8988T (cell line): ENCODE data around the gene FBXW8.

Experiments used
- DNase-seq: peaks from one replicate; pipeline ENCODE4 v3.0.0; 2011

The FBXW8 gene

DNA sequence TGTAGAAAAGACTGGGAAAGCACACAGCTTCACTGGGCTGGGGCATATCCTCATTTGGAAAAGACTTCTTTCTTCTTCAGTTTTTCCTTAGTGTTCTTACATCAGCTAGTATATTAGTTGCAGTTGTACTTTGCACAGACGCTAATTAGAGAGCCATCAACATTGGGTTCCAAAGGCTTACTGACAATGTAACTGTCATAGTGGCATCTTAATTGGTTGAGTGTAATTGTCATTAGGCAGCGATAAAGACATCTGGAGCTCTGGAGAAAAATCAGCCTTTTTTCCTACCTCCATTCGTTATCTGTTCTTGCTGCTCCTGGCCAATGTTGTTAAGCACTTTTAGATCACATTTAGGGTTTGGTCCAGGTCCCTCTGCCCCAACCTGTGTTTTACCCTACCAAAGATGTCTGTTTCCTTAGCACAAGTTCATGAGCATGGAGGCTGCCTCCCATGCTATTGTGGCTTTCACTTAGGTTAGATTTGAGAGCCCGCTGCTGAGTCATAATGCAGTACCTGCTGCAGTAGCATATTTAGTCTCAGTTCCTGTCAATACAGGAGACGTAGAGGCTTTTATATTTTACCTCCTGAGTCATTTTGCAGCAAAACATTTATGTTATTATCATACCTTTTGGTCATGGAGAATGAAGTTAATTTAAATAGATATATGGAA is 49.2 kb downstream of the FBXW8 start:
- no peak for DNase-seq

GRCh38 chr12:116962197-116962596 is 51.4 kb downstream of the FBXW8 start:
- DNase-seq, result no peak

- no peak for DNase-seq
Measured at GRCh38 chr12:116962783-116963356, 52.1 kb downstream of the FBXW8 start.

DNA sequence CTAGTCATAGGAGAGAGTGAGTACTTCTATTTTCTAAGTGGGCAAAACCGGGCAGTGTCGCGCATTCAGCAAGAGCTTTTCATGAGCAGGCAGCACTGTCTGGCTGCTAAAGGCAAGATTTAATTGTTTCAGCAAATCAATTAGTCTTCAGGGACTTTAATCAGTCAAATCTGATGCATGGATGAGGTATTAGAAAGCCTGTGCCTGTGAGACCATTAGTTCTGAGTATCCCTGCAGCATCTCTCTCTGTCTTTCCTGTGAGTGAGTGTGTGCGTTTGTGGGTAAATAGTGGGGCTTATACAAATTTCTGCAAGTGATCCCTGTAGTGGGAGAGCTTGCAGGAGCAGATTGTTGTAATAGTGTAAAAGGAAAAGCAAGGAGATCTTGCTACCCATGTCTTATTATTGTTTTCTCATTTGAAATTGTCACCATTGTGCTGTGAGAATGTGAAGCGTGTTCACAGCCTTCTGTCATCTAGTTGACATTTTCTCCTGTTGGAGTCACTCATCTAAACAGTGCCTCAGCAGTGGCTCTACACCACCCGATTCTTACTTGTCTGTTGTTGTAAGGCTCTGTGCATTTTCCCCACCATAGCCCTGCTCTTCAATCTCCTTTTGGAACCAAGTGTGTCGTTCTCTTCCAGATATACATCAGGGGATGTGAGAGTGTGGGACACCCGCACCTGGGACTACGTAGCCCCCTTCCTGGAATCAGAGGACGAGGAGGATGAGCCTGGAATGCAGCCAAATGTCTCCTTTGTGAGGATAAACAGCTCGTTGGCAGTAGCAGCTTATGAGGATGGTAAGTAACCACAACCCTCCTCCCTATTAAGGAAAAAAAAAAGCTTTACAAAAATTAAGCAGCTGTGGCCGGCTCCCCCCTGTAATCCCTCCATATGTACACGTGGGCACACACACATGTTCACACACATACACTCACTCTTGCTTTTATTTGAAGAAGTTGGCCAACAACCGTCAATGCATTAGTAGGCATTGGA is 53.6 kb downstream of the FBXW8 start:
- no peak for DNase-seq

GRCh38 chr12:116968986-116969385 is 58.2 kb downstream of the FBXW8 start:
- no peak for DNase-seq

DNA sequence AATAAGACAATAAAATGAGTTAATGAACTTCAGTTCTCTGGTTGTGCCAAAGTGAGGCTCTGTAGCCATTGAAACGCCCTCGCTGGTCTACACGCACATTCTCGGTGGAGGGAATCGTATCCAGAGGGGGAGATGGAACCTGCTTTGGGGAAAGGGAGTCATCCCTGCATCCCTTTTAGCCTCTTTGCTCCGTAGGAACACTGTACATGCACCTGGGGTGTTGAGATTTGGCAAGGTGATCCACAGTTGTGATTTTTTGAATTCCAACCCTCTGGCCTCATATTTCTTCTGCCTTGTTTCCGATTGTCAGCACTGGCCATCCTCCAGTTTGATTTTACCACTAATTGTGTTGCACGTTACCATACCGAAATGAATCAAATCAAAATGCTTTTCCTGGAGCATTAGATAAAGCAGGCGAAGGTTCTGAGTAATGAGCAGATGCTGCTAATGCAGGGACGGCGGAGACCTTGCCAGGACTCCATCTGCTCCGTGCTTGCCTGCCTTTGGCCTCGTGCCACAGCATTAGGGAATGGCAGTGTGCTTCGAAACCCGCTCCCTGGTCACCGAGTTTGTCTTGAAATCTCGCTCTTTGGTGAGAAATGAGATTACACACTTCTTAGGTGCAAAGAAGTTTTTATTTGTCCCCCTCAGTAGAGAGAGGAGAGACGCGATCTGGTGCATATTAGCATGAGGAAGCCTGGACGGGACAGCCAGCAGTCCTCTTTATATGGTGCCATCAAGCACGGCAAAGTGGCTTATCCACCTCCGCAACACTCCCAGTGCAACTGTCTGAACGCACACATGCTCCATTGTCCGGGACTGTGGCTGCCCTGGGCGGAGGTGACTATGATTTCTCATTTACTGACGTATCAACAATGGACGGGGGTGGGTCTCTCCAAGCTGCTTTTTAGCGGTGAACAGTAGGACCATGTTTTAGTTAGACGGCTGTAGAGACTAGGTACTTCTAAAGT is 59.1 kb downstream of the FBXW8 start:
- no peak for DNase-seq

DNA sequence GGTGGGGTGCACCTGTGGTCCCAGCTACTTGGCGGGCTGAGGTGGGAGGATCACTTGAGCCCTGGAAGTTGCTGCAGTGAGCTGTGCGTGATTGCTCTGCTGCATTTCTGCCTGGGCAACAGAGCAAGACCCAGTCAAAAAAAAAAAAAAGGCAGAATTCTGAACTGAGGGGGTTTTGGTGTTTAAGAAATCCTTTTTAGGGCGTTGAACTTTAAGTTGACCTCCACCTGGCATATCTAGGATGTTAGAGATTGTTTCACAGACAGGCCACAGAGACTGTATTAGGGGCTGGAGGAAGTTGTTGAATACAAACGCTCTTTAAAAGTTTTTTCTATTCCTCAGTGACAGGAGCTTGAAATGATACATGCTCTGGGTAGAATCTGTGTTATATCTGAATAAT is 60.5 kb downstream of the FBXW8 start:
- DNase-seq, result no peak

DNA sequence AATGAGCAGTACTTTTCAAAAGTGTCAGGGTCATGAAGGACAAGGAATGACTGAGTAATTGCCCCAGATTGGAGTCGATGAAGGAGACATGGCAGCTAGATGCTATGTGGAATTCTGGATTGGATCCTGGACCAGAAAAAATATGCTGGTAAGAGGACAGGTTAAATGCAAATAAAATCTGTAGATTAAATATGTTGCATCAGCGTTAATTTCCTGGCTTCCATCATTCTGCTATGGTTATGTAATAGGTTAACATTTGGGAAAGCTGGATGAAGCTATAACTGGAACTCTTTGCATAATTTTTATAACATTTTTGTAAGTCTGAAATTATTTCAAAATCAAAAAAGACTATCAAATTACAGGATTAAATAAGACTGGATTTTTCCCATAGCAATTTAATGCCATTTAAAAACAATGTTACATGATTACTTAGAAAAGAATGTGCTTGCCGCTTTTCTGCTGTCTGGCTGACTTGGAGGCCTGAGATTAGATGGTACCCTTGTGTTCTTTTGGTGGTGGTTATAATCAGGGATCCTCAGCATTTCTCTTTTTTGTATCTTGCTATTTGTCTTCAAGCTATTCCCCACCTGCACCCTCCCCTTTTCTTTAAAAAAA is 65.1 kb downstream of the FBXW8 start:
- DNase-seq, result no peak

- DNase-seq, result no peak
Measured at GRCh38 chr12:116977465-116978380, 67.0 kb downstream of the FBXW8 start.

DNA sequence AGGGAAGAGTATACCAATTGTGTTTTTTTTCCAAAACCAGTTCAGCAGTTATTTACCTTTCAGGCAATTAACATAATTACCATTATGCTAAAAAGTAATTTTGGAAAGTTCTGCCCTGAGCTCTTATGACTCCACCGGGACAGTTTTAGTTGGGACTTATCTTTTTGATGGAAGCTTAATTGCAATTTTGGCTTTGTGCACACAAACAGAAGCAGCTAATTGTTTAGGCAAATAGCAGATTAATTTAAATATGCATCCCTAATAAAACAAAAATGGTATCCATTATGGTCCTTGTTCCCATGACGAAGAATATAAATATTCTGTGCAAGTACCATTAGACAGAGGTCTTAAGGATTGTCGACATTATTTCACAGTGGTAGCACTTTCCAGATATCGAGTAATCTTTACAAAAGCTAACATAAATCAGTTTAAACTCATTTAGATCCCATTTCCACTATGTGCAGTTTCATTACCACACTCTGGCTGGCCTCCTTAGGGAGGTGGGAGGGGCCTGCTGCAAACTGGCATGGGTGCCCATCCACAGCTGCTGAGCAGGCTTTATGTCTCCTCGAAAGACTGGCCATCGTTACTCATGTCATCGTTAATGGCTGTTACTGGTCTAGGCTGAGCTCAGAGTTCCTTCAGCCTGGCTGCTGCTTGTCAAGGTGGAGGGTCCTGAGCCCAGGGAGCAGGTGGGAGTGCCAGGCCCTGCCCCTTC is 68.2 kb downstream of the FBXW8 start:
- DNase-seq, result no peak

DNA sequence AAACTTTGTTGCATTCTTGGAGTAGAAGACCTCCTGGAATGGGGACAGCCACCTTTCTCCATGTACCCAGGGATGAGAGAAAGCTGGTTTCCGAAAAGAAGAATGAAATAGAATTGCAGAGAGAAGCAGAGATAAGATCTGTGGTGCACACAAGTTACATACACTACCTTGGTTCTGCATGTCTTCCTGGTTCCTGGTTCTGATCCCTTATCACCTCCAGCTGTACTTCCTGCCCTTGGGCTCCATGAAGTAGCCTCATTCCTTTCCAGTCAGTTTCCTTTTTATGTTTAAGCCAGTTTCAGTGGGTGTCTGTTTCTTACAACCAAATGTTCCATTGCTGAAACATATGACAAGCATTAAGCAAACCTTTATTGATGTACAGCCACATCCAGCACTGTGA is 69.3 kb downstream of the FBXW8 start:
- no peak for DNase-seq

DNA sequence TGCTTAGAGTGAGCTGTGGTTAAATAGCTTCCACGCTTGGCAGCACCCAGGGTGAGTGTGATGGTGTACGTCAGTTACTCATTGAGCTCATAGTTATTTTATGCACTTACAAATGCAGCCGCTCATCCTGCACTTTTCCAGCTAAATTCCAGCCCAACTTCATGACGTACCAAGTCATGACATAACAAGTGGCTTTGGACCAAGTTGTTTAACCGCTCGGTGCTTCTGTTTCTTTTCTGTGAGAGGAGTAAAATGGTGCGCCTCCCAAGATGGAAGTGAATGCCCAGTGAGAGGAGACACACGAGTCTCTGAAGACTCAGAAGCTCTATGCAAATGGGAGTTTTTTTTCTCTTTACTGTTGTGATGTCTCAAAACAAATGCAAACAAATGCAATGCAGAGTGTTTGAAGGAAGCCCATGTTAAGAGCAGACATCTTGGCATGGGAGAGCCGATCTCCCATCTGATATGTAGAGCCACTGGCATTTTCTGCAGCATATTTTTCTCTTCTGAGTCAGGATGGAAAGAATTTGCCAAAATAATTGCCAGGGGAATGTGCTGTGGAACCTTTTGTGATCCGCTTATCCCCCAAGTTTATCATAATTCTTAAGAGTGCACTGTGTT is 72.2 kb downstream of the FBXW8 start:
- no peak for DNase-seq

DNA sequence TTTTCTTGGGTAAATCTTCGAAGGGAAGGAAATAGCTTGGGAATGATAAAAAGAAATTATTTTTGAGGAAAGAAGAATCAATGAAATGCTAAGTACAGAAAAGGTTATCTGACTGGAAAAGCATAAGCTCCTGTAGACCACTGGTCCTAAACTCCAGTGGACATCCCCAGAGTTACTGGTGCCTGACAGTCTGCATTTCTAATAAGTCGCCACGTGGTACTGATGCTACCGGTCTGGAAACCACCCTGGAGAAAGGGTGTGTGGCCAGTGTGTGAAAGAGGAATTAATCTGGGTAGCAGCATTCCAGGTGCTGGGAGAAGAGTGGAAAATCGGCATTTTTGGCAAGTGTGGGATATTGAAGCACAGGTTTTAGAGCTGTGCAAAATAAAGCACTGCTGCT is 73.3 kb downstream of the FBXW8 start:
- no peak for DNase-seq

DNA sequence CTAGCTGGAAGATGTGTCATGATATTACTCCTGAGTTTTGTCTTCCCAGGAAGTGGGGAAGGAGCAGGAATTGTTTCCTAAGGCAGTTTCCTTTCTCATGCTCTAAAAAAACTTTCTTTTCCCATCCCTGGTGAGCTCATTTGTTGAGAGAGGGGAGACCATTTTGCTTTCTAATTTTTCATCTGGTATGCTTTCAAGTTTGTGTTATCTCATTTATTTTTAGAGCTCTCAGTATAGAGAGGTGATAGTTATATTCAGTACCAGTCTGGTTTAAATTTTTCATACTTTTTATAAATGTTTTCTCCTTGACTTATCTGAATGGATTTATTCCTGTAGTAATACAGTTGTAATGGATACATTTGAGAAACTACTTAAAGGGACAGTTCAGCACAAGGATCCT is 79.6 kb downstream of the FBXW8 start:
- no peak for DNase-seq

DNA sequence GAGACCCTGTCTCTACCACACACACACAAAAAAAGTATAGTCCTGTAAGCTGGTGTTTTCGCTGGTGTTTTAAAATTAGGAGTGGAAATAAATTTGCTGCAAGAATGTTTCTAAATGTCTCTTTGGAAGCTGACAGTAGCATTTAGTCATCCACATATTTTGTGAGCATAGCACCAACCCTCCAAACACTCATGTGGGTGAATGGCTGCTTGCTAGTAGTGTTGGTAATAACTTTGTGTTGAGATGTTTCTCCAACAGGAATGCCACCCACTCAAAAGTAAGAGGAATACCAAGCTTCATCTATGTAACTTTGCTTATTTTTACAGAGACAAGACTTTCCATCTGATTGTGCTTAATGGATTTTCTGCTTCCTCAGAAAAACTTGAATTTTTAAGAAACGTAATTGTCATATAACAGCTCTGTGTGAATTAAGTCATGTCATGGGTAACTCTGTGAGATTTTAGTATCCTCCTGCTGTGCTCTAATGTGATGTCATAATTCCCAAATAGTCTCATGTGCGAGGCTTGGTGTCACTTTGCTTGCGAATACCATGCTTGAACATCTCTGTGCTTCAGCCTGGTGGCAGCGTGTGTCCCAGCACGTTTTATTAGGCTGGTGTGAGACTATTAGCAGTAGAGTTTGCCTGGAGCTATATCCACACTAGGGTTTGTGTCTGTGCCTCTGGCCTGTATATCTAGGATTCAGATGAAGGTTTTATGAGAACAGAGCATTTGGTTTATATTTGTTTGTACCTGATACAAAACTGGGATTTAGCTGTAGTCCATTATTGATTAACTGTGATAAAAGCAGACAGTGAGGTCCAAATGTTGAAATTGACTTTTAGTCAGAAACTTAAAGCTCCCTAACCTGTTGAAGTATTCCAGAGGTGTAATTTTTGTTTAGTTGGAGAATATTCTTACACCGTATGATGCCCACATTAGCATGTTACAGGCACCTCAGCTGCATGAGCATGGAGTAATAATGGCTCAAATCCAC is 80.5 kb downstream of the FBXW8 start:
- no peak for DNase-seq

DNA sequence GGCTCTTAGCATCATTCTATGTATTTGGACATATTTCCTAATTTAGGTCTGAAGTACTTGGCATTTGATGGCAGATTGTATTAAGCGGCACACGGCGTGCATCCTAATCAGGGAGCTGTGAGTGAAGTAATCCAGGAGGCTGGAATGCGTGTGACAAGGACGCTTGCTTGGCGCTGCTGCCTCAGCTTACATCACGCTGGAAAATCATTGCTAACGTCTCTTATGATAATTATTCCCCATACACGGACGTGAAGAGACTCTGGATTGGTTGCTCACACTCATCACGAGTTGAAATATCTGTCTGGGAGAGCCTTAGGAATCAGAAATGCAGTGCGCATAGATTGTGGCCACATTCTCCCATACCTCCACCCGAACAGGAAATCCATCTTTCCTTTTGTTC is 85.3 kb downstream of the FBXW8 start:
- no peak for DNase-seq

- DNase-seq, result no peak
Measured at GRCh38 chr12:116996621-116997020, 85.9 kb downstream of the FBXW8 start.

DNA sequence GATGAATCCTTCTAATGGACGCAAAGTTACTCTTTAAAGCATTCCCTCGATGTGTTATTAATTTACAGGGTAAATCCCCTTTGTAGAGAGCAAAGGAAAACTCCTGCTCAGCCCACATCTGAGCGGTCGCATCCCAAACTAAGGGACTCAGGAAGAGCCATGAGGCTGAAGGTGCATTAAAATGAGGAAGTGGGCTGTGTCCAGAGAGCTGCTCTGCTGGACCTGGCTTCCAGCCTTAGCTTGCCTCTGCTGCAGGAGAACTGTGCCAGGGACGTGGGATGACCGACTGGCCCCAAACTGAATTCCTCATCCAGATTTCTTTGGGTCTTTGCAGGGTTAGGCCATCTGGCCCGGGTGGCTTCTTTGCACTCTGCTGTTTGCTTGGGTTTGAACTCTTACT is 88.3 kb downstream of the FBXW8 start:
- DNase-seq, result no peak

- DNase-seq, result no peak
Measured at GRCh38 chr12:117000316-117000715, 89.6 kb downstream of the FBXW8 start.
